Measurements from ENCODE around the gene TAF1B. TPM values are rescaled to one million over a fixed set of nuclear protein-coding genes. Genes with fewer than 3 reads are reported as not detected.

Gene TAF1B
- total RNA-seq, 4 donors from 2014 or later = 6.7 to 19.3 (median 14.9) TPM

GRCh38 chr2:9982891-9983290 lies 139.6 kb downstream of the TAF1B start:
- WGBS, 2 donors = 87 to 90% methylated on average over 10 of the region's 10 CpGs
- H3K27ac ChIP-seq = peak overlapping the region in 2 of 4 donors; percentile 36 to 53
- H3K9me3 ChIP-seq = no peaks in the 10 kb centered on the region

GRCh38 chr2:9983401-9984216 lies 140.3 kb downstream of the TAF1B start:
- H3K27ac ChIP-seq = peak overlapping the region in 3 of 4 donors; percentile 55 to 84 (median 69)
- peaks cover 0 to 85% (median 3%) of the 10 kb centered on the region in 3 donors for H3K36me3 ChIP-seq
- no peak overlapping the region for H3K4me3 ChIP-seq
- 50 to 65% methylated on average over 15 of the region's 15 CpGs for WGBS, 2 donors
- DNase-seq = no peak
- peaks cover 3 to 36% (median 15%) of the 10 kb centered on the region in 3 donors for H3K4me1 ChIP-seq
- no peak for TF ChIP-seq POLR2A (IDR thresholded peaks at IDR 0.05)
- TF ChIP-seq, protein P1, sequence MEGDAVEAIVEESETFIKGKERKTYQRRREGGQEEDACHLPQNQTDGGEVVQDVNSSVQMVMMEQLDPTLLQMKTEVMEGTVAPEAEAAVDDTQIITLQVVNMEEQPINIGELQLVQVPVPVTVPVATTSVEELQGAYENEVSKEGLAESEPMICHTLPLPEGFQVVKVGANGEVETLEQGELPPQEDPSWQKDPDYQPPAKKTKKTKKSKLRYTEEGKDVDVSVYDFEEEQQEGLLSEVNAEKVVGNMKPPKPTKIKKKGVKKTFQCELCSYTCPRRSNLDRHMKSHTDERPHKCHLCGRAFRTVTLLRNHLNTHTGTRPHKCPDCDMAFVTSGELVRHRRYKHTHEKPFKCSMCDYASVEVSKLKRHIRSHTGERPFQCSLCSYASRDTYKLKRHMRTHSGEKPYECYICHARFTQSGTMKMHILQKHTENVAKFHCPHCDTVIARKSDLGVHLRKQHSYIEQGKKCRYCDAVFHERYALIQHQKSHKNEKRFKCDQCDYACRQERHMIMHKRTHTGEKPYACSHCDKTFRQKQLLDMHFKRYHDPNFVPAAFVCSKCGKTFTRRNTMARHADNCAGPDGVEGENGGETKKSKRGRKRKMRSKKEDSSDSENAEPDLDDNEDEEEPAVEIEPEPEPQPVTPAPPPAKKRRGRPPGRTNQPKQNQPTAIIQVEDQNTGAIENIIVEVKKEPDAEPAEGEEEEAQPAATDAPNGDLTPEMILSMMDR (IDR thresholded peaks at IDR 0.05) = no peak
- no peaks in the 10 kb centered on the region for H3K27me3 ChIP-seq
- no peaks in the 10 kb centered on the region for H3K9me3 ChIP-seq
- intact Hi-C loops (cut with DNase I) = no loop called here

More at GRCh38 chr2:9982891-9983290, 139.6 kb downstream of the TAF1B start:
- H3K36me3 ChIP-seq = peaks cover 0 to 85% (median 3%) of the 10 kb centered on the region in 3 donors
- TF ChIP-seq, protein P1 (IDR thresholded peaks at IDR 0.05) = no peak
- TF ChIP-seq POLR2A (IDR thresholded peaks at IDR 0.05) = no peak
- intact Hi-C loops (cut with DNase I) = no loop called here
- H3K4me3 ChIP-seq = no peak overlapping the region
- H3K27me3 ChIP-seq = no peaks in the 10 kb centered on the region
- H3K4me1 ChIP-seq = peaks cover 3 to 36% (median 15%) of the 10 kb centered on the region in 3 donors
- no peak for DNase-seq

Other genes with a start within 250 kb of the TAF1B start
- gene YWHAQ, start 212.5 kb upstream of the TAF1B start, total RNA-seq = 100 to 1,000 TPM; 141 to 442 (median 227) TPM
- gene GRHL1, start 108.2 kb downstream of the TAF1B start, total RNA-seq = 100 to 1,000 TPM in 3 of 4 donors, 10 to 100 TPM in 1; 76.3 to 192 (median 115) TPM
- gene KLF11, start 200.1 kb downstream of the TAF1B start, total RNA-seq = 10 to 100 TPM in 2 of 4 donors, 1 to 10 TPM in 2; 2.2 to 13.2 (median 8.2) TPM
- gene CYS1, start 236.9 kb downstream of the TAF1B start, total RNA-seq = 1 to 10 TPM in 2 of 4 donors, under 1 TPM in 2; 0.09 to 2.5 (median 0.80) TPM

Measured in esophagus squamous epithelium (tissue), 5 donors.